ENCODE measurements around the gene INAVA.

- TF ChIP-seq CTCF (IDR thresholded peaks at IDR 0.05; ENCODE audit: low read depth, low read length, poor library complexity, severe bottlenecking), result no peak
- no peak for TF ChIP-seq EZH2phosphoT487 (IDR thresholded peaks at IDR 0.05; ENCODE audit: borderline replicate concordance, low read length)
Observed at GRCh38 chr1:200904772-200905171, 10.1 kb downstream of the INAVA start.

All from DOHH2 (cell line).